SK-N-SH treated with all-trans-retinoic acid at 6 μM for 48 hours (cell line): ENCODE results near the gene ARF4.

Experiments used
- CREB5 ChIP-seq: fragments of 250-450 bp; sonication (Bioruptor Pico); IDR thresholded peaks from 2 replicates; pipeline ENCODE4 v1.5.1; 2020; ENCODE audit warnings: low read depth, mild to moderate bottlenecking, moderate library complexity
- GLIS3 ChIP-seq: fragments of 250-450 bp; sonication (Bioruptor Pico); IDR thresholded peaks from 2 replicates; pipeline ENCODE4 v1.5.0; 2020; ENCODE audit warnings: mild to moderate bottlenecking, moderate library complexity
- PATZ1 ChIP-seq: fragments of 250-450 bp; sonication (Bioruptor Pico); IDR thresholded peaks from 2 replicates; pipeline ENCODE4 v1.8.0; 2020; ENCODE audit warnings: mild to moderate bottlenecking, moderate library complexity, borderline replicate concordance
- POU6F1 ChIP-seq: fragments of 250-450 bp; sonication (Bioruptor Pico); IDR thresholded peaks from 2 replicates; pipeline ENCODE4 v1.8.0; 2021; ENCODE audit warnings: low read depth, mild to moderate bottlenecking, moderate library complexity, borderline replicate concordance
- PPARA ChIP-seq: fragments of 250-450 bp; sonication (Bioruptor Pico); IDR thresholded peaks from 2 replicates; pipeline ENCODE4 v1.5.0; 2020; ENCODE audit warnings: mild to moderate bottlenecking, borderline replicate concordance
- RARB ChIP-seq: fragments of 250-450 bp; sonication (Bioruptor Pico); IDR thresholded peaks from 2 replicates; pipeline ENCODE4 v1.8.0; 2021; ENCODE audit warnings: mild to moderate bottlenecking, moderate library complexity
- ZFP30 ChIP-seq: fragments of 450-650 bp; formaldehyde crosslinking; IDR thresholded peaks from 2 replicates; pipeline ENCODE4 v1.5.0; 2022; ENCODE audit warnings: mild to moderate bottlenecking, moderate library complexity

GRCh38 chr3:57556459-57557084, 40.6 kb downstream of the ARF4 start:
- TF ChIP-seq GLIS3 (no peak), ZFP30 (CRISPR knock-in tag) (no peak), PATZ1 (CRISPR knock-in tag) (no peak), POU6F1 (CRISPR knock-in tag) (no peak), RARB (CRISPR knock-in tag) (no peak), PPARA (CRISPR knock-in tag) (no peak), CREB5 (CRISPR knock-in tag) (no peak)
